ENCODE measurements around the gene PTPRN2. TPM values are rescaled to one million over a fixed set of nuclear protein-coding genes. Genes with fewer than 3 reads are reported as not detected.
"Not testable (repeated sequence)": the region's sequence is repeated elsewhere in the genome, so short reads cannot be mapped to it uniquely, and the experiment has no call there.

The PTPRN2 gene
- total and polyA plus RNA-seq, 4 experiments from 2014 or later = 1.7 to 2.6 (median 1.9) TPM

DNA sequence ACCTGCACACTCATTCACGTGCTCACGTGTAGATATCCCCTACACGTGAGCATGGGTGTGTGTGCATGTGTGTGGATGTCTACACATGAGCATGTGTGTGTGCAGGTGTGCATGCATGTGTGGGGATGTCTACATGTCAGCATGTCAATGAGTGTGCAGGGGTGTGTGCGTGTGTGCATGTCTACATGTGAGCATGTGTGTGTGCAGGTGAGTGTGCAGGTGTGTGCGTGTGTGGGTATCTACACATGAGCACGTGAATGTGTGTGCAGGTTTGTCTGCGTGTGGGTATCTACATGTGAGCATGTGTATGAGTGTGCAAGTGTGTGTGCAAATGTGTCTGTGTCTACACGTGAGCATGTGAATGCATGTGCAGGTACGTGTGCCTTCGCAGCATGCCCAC lies 274.8 kb downstream of the PTPRN2 start:
- peaks cover 0 to 11% of the 10 kb centered on the region in 2 donors for H3K9me3 ChIP-seq (ENCODE audit: control insufficient read depth in 1 of 2, low read length in 2 of 2)
- H3K4me3 Mint-ChIP-seq = no peak overlapping the region
- POLR2A ChIA-PET (ENCODE audit: partially characterized antibody) = no interaction called here
- H3K4me1 ChIP-seq (ENCODE audit: insufficient read depth, low read length) = no peaks in the 10 kb centered on the region
- no peak overlapping the region for H3K27ac Mint-ChIP-seq
- H3K27me3 Mint-ChIP-seq = peaks cover 2% of the 10 kb centered on the region in 2 donors
- intact Hi-C loops (cut with micrococcal nuclease) = no loop called here
- H3K36me3 ChIP-seq (ENCODE audit: insufficient read depth, low read length) = no peaks in the 10 kb centered on the region
- H3K9me3 Mint-ChIP-seq = peaks cover 3 to 31% (median 18%) of the 10 kb centered on the region in 8 donors
- peaks cover 0 to 2% (median 0%) of the 10 kb centered on the region in 4 donors for H3K4me1 Mint-ChIP-seq
- H3K27me3 ChIP-seq (ENCODE audit: insufficient read depth, low read length) = no peaks in the 10 kb centered on the region
- no peaks in the 10 kb centered on the region for H3K36me3 Mint-ChIP-seq
- CTCF ChIA-PET (ENCODE audit: partially characterized antibody) = no interaction called here
- no peak for DNase-seq
- no peak overlapping the region for H3K4me3 ChIP-seq (ENCODE audit: low read length in 2 of 2)
- H3K27ac ChIP-seq (ENCODE audit: low read depth, low read length) = no peak overlapping the region

- H3K27me3 ChIP-seq (ENCODE audit: insufficient read depth, low read length) = no peaks in the 10 kb centered on the region
- DNase-seq = no peak
- no peak overlapping the region for H3K4me3 ChIP-seq (ENCODE audit: low read length in 2 of 2)
- H3K9me3 ChIP-seq (ENCODE audit: control insufficient read depth in 1 of 2, low read length in 2 of 2) = peaks cover 0 to 17% of the 10 kb centered on the region in 2 donors
- POLR2A ChIA-PET (ENCODE audit: partially characterized antibody) = no interaction called here
- no peak overlapping the region for H3K27ac ChIP-seq (ENCODE audit: low read depth, low read length)
- H3K9me3 Mint-ChIP-seq = peaks cover 5 to 37% (median 25%) of the 10 kb centered on the region in 8 donors
- no peak overlapping the region for H3K4me3 Mint-ChIP-seq
- H3K36me3 Mint-ChIP-seq = no peaks in the 10 kb centered on the region
- H3K27ac Mint-ChIP-seq = no peak overlapping the region
- H3K4me1 Mint-ChIP-seq = no peaks in the 10 kb centered on the region
- no peaks in the 10 kb centered on the region for H3K36me3 ChIP-seq (ENCODE audit: insufficient read depth, low read length)
- intact Hi-C loops (cut with micrococcal nuclease) = no loop called here
- CTCF ChIA-PET (ENCODE audit: partially characterized antibody) = no interaction called here
- no peaks in the 10 kb centered on the region for H3K27me3 Mint-ChIP-seq
- H3K4me1 ChIP-seq (ENCODE audit: insufficient read depth, low read length) = no peaks in the 10 kb centered on the region
Measured at GRCh38 chr7:158311791-158312190, 275.8 kb downstream of the PTPRN2 start.

DNA sequence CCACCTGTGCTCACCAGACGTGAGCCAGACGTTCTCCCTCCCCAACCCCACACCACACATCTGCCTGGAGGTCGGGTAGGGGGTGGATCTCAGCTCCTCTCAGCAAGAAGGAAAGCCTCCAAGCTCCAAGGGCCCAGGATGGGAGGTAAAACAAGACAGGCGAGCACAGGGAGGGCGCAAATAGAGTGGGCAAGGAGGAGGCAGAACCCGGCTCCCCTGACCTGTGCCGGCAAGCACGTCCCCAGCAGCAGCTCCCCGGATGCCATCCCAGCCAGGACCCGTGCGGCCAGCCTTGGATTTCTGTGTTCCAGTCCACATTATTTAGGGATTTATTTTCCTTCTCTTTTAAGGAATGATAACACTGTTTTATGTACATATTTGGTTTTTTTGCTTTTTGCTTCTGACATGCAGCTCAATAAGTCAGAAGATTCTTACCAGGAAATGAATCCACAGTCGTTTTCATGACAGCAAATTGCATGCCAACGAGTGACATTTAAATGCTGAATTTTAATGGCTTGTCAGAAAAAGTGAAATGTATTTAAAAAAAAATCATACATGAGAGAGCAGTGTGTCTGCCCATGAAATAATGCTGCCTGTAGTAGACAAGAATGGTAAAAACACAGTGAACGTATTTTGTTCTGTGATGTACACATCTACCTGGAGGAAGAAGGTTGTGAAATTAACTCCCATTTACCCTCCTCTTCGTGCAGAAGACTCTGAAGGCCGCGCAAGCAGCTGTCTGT lies 276.5 kb downstream of the PTPRN2 start:
- Mint-ChIP-seq H3K4me3 (no peak overlapping the region), H3K9me3 (peaks cover 5 to 42% (median 28%) of the 10 kb centered on the region in 8 donors), H3K4me1 (no peaks in the 10 kb centered on the region), H3K27me3 (no peaks in the 10 kb centered on the region), H3K27ac (no peak overlapping the region), H3K36me3 (peaks cover 0 to 3% of the 10 kb centered on the region in 2 donors)
- no peak for DNase-seq
- Histone ChIP-seq H3K4me3 (ENCODE audit: low read length in 2 of 2) (no peak overlapping the region), H3K4me1 (ENCODE audit: insufficient read depth, low read length) (no peaks in the 10 kb centered on the region), H3K36me3 (ENCODE audit: insufficient read depth, low read length) (no peaks in the 10 kb centered on the region), H3K27ac (ENCODE audit: low read depth, low read length) (no peak overlapping the region), H3K27me3 (ENCODE audit: insufficient read depth, low read length) (no peaks in the 10 kb centered on the region), H3K9me3 (ENCODE audit: control insufficient read depth in 1 of 2, low read length in 2 of 2) (peaks cover 0 to 17% of the 10 kb centered on the region in 2 donors)
- intact Hi-C loops (cut with micrococcal nuclease) = no loop called here
- POLR2A ChIA-PET (ENCODE audit: partially characterized antibody) = no interaction called here
- CTCF ChIA-PET (ENCODE audit: partially characterized antibody) = no interaction called here

GRCh38 chr7:158309868-158310763 lies 277.5 kb downstream of the PTPRN2 start:
- Histone ChIP-seq H3K36me3 (ENCODE audit: insufficient read depth, low read length) (no peaks in the 10 kb centered on the region), H3K4me3 (ENCODE audit: low read length in 2 of 2) (no peak overlapping the region), H3K27me3 (ENCODE audit: insufficient read depth, low read length) (no peaks in the 10 kb centered on the region), H3K4me1 (ENCODE audit: insufficient read depth, low read length) (no peaks in the 10 kb centered on the region), H3K27ac (ENCODE audit: low read depth, low read length) (no peak overlapping the region), H3K9me3 (ENCODE audit: control insufficient read depth in 1 of 2, low read length in 2 of 2) (peaks cover 0 to 17% of the 10 kb centered on the region in 2 donors)
- no peaks in the 10 kb centered on the region for H3K4me1 Mint-ChIP-seq
- H3K27ac Mint-ChIP-seq = no peak overlapping the region
- no peak for DNase-seq
- peaks cover 5 to 48% (median 31%) of the 10 kb centered on the region in 8 donors for H3K9me3 Mint-ChIP-seq
- H3K27me3 Mint-ChIP-seq = no peaks in the 10 kb centered on the region
- CTCF ChIA-PET (ENCODE audit: partially characterized antibody) = no interaction called here
- intact Hi-C loops (cut with micrococcal nuclease) = no loop called here
- no peak overlapping the region for H3K4me3 Mint-ChIP-seq
- peaks cover 0 to 3% of the 10 kb centered on the region in 2 donors for H3K36me3 Mint-ChIP-seq
- POLR2A ChIA-PET (ENCODE audit: partially characterized antibody) = no interaction called here

DNA sequence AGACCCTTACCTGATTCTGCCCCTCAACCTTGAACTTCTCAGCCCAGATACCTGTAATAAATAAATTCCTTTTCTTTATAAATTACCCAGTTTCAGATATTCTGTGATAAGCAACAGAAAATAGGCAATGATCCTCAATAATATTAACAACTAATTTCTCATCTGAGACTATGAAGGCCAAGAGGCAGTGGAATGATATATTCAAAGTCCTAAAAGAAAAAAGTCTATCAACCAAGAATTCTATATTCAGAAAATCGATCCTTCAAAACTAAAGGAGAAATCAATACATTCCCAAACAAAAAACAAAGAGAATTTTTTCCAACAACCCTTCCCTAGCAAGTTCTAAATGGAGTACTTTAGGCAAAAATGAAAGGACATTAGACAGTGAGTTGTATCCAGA lies 279.6 kb downstream of the PTPRN2 start:
- no peaks in the 10 kb centered on the region for H3K27me3 Mint-ChIP-seq
- Histone ChIP-seq H3K36me3 (ENCODE audit: insufficient read depth, low read length) (no peaks in the 10 kb centered on the region), H3K27me3 (ENCODE audit: insufficient read depth, low read length) (no peaks in the 10 kb centered on the region), H3K4me1 (ENCODE audit: insufficient read depth, low read length) (no peaks in the 10 kb centered on the region), H3K27ac (ENCODE audit: low read depth, low read length) (no peak overlapping the region), H3K4me3 (ENCODE audit: low read length in 2 of 2) (no peak overlapping the region), H3K9me3 (ENCODE audit: control insufficient read depth in 1 of 2, low read length in 2 of 2) (peaks cover 0 to 17% of the 10 kb centered on the region in 2 donors)
- POLR2A ChIA-PET (ENCODE audit: partially characterized antibody) = no interaction called here
- no peak for DNase-seq
- intact Hi-C loops (cut with micrococcal nuclease) = no loop called here
- no peaks in the 10 kb centered on the region for H3K4me1 Mint-ChIP-seq
- CTCF ChIA-PET (ENCODE audit: partially characterized antibody) = no interaction called here
- peaks cover 7 to 54% (median 34%) of the 10 kb centered on the region in 8 donors for H3K9me3 Mint-ChIP-seq
- peaks cover 0 to 3% of the 10 kb centered on the region in 2 donors for H3K36me3 Mint-ChIP-seq
- H3K27ac Mint-ChIP-seq = no peak overlapping the region
- no peak overlapping the region for H3K4me3 Mint-ChIP-seq

GRCh38 chr7:158304072-158304471 lies 283.6 kb downstream of the PTPRN2 start:
- H3K4me1 Mint-ChIP-seq; POLR2A ChIA-PET (ENCODE audit: partially characterized antibody); H3K4me3 ChIP-seq (ENCODE audit: low read length in 2 of 2); H3K27me3 ChIP-seq (ENCODE audit: insufficient read depth, low read length); intact Hi-C loops (cut with micrococcal nuclease); H3K27ac Mint-ChIP-seq; H3K4me1 ChIP-seq (ENCODE audit: insufficient read depth, low read length); H3K36me3 ChIP-seq (ENCODE audit: insufficient read depth, low read length); H3K36me3 Mint-ChIP-seq; CTCF ChIA-PET (ENCODE audit: partially characterized antibody); H3K27me3 Mint-ChIP-seq; H3K4me3 Mint-ChIP-seq; DNase-seq; H3K27ac ChIP-seq (ENCODE audit: low read depth, low read length): not testable (repeated sequence)
- peaks cover 0 to 10% of the 10 kb centered on the region in 2 donors for H3K9me3 ChIP-seq (ENCODE audit: control insufficient read depth in 1 of 2, low read length in 2 of 2)
- peaks cover 3 to 33% (median 21%) of the 10 kb centered on the region in 8 donors for H3K9me3 Mint-ChIP-seq

- H3K9me3 Mint-ChIP-seq = peaks cover 3 to 27% (median 18%) of the 10 kb centered on the region in 8 donors
Measured at GRCh38 chr7:158303121-158303520, 284.5 kb downstream of the PTPRN2 start.

More at GRCh38 chr7:158303121-158303520, 284.5 kb downstream of the PTPRN2 start:
- no peak for DNase-seq
- H3K9me3 ChIP-seq (ENCODE audit: control insufficient read depth in 1 of 2, low read length in 2 of 2) = peaks cover 0 to 9% of the 10 kb centered on the region in 2 donors
- intact Hi-C loops (cut with micrococcal nuclease) = no loop called here
- H3K36me3 ChIP-seq (ENCODE audit: insufficient read depth, low read length) = no peaks in the 10 kb centered on the region
- no peaks in the 10 kb centered on the region for H3K27me3 ChIP-seq (ENCODE audit: insufficient read depth, low read length)
- no peaks in the 10 kb centered on the region for H3K4me1 ChIP-seq (ENCODE audit: insufficient read depth, low read length)
- H3K36me3 Mint-ChIP-seq = peaks cover 0 to 3% of the 10 kb centered on the region in 2 donors
- POLR2A ChIA-PET (ENCODE audit: partially characterized antibody) = no interaction called here
- no peaks in the 10 kb centered on the region for H3K4me1 Mint-ChIP-seq
- H3K27me3 Mint-ChIP-seq = peaks cover 0 to 3% of the 10 kb centered on the region in 2 donors
- H3K4me3 Mint-ChIP-seq = no peak overlapping the region
- H3K4me3 ChIP-seq (ENCODE audit: low read length in 2 of 2) = no peak overlapping the region
- no peak overlapping the region for H3K27ac Mint-ChIP-seq
- H3K27ac ChIP-seq (ENCODE audit: low read depth, low read length) = no peak overlapping the region
- CTCF ChIA-PET (ENCODE audit: partially characterized antibody) = no interaction called here

Data from CD4-positive, alpha-beta memory T cell (primary cell).